Common myeloid progenitor, CD34-positive (primary cell): Measurements from ENCODE around the gene PALD1.

Experiments used
- CTCF ChIA-PET: fragments of 350-600 bp; sonication (Branson Sonifier 250); formaldehyde crosslinking; loops from one replicate; lab custom pipeline; 2021; ENCODE audit warnings: antibody characterized with exemption; lab: Charles Lee
- POLR2A ChIA-PET: fragments of 350-600 bp; sonication (Branson Sonifier 250); formaldehyde crosslinking; loops from one replicate; lab custom pipeline; 2021; ENCODE audit warnings: antibody characterized with exemption; lab: Charles Lee
- DNase-seq, 3 donors: peaks; one replicate each; pipeline versions ENCODE4 v3.0.0 to v3.0.0-alpha.2; 2013
- H3K27ac ChIP-seq, 2 experiments: 1 replicate in 1 of 2; 2 replicates in 1 of 2; pipeline ENCODE4 v1.7.0; 2013; ENCODE audit warnings: inconsistent platforms in 2 of 2, low read length in 2 of 2, mild to moderate bottlenecking in 2 of 2, low read depth in 1 of 2, moderate library complexity in 1 of 2; ENCODE audit not compliant: severe bottlenecking in 2 of 2, insufficient read depth in 1 of 2, poor library complexity in 1 of 2
- H3K27me3 ChIP-seq, 5 experiments: replicated peaks in 2 of 5; 1 replicate in 3 of 5; 2 replicates in 2 of 5; pipeline versions ENCODE4 v1.6.1 to v1.7.0; 2013; ENCODE audit warnings: low read length in 4 of 5, mild to moderate bottlenecking in 2 of 5, moderate library complexity in 2 of 5, inconsistent platforms in 1 of 5; ENCODE audit not compliant: insufficient read depth in 5 of 5, control insufficient read depth in 4 of 5
- H3K36me3 ChIP-seq, 4 experiments: 1 replicate in 2 of 4; 2 replicates in 2 of 4; pipeline versions ENCODE4 v1.6.1 to v1.7.0; 2013; ENCODE audit warnings: low read length in 3 of 4, control low read depth in 1 of 4, mild to moderate bottlenecking in 1 of 4; ENCODE audit not compliant: control insufficient read depth in 4 of 4, insufficient read depth in 4 of 4
- H3K4me1 ChIP-seq, 4 experiments: 1 replicate in 3 of 4; 2 replicates in 1 of 4; pipeline versions ENCODE4 v1.6.1 to v1.7.1; 2013; ENCODE audit warnings: low read length in 3 of 4, mild to moderate bottlenecking in 3 of 4, control low read depth in 1 of 4, inconsistent platforms in 1 of 4, moderate library complexity in 1 of 4; ENCODE audit not compliant: control insufficient read depth in 4 of 4, insufficient read depth in 4 of 4; ENCODE audit errors: control extremely low read depth in 1 of 4
- H3K4me3 ChIP-seq, 7 experiments: 1 replicate in 4 of 7; 2 replicates in 3 of 7; pipeline versions ENCODE4 v1.5.1 to v1.7.0; 2013; ENCODE audit warnings: mild to moderate bottlenecking in 7 of 7, low read length in 6 of 7, moderate library complexity in 6 of 7, inconsistent platforms in 2 of 7, low read depth in 2 of 7, control low read depth in 1 of 7; ENCODE audit not compliant: insufficient read depth in 4 of 7, control insufficient read depth in 1 of 7; ENCODE audit errors: extremely low read depth in 1 of 7
- H3K9me3 ChIP-seq, 5 experiments: 1 replicate in 4 of 5; 2 replicates in 1 of 5; pipeline versions ENCODE4 v1.6.1 to v1.7.1; 2013; ENCODE audit warnings: low read length in 4 of 5, mild to moderate bottlenecking in 2 of 5, inconsistent platforms in 1 of 5, low read depth in 1 of 5, moderate library complexity in 1 of 5; ENCODE audit not compliant: control insufficient read depth in 4 of 5, insufficient read depth in 2 of 5; ENCODE audit errors: control extremely low read depth in 1 of 5
- WGBS: methylation state at CpG from one replicate; pipeline ENCODE4 v1.1.5; 2013; ENCODE audit not compliant: insufficient coverage; 5-methylcytosine and 5-hydroxymethylcytosine counted together

Gene PALD1

GRCh38 chr10:70532554-70533188, 54.1 kb downstream of the PALD1 start:
- Histone ChIP-seq H3K4me1 (peaks cover 0 to 21% (median 10%) of the 10 kb centered on the region in 4 experiments), H3K9me3 (no peaks in the 10 kb centered on the region), H3K27ac (no peak overlapping the region), H3K36me3 (peaks cover 0 to 4% (median 1%) of the 10 kb centered on the region in 4 experiments), H3K4me3 (no peak overlapping the region), H3K27me3 (no peaks in the 10 kb centered on the region)
- 97% methylated on average over 9 of the region's 17 CpGs for WGBS
- no peak for DNase-seq
- CTCF ChIA-PET, result interaction anchor here (0.9 to 6.9 kb wide), 11 partner anchors 8 to 84 kb away, joined by 3 to 61 read pairs (median 4); no protein-coding TSS in a partner anchor
- POLR2A ChIA-PET, result no interaction called here

- POLR2A ChIA-PET, result no interaction called here
- Histone ChIP-seq H3K4me1 (peaks cover 0 to 21% (median 10%) of the 10 kb centered on the region in 4 experiments), H3K9me3 (no peaks in the 10 kb centered on the region), H3K4me3 (no peak overlapping the region), H3K27ac (no peak overlapping the region), H3K36me3 (peaks cover 0 to 8% (median 1%) of the 10 kb centered on the region in 4 experiments), H3K27me3 (no peaks in the 10 kb centered on the region)
- no peak for DNase-seq
- 95% methylated on average over 5 of the region's 5 CpGs for WGBS
- CTCF ChIA-PET, result interaction anchor here (0.8 to 6.9 kb wide), 7 partner anchors 10 to 85 kb away, joined by 3 to 61 read pairs (median 3); no protein-coding TSS in a partner anchor
Observed at GRCh38 chr10:70533189-70533558, 54.6 kb downstream of the PALD1 start.

GRCh38 chr10:70534281-70534680, 55.7 kb downstream of the PALD1 start:
- Histone ChIP-seq H3K4me1 (peaks cover 0 to 19% (median 10%) of the 10 kb centered on the region in 4 experiments), H3K27me3 (no peaks in the 10 kb centered on the region), H3K9me3 (no peaks in the 10 kb centered on the region), H3K27ac (no peak overlapping the region), H3K36me3 (peaks cover 0 to 13% (median 1%) of the 10 kb centered on the region in 4 experiments), H3K4me3 (no peak overlapping the region)
- WGBS, result 97% methylated on average over 5 of the region's 10 CpGs
- POLR2A ChIA-PET, result no interaction called here
- CTCF ChIA-PET, result interaction anchor here (1.1 to 6.9 kb wide), 3 partner anchors 40 to 87 kb away, joined by 3 to 61 read pairs (median 3); no protein-coding TSS in a partner anchor
- DNase-seq, result no peak

- ChIA-PET POLR2A (no interaction called here), CTCF (interaction anchor here (7.5 to 10.5 kb wide), 2 partner anchors 57 to 72 kb away, joined by 46 to 238 read pairs; partner anchors contain the start of gene PALD1)
- H3K4me1 ChIP-seq, result peaks cover 0 to 12% (median 3%) of the 10 kb centered on the region in 4 experiments
- no peak overlapping the region for H3K27ac ChIP-seq
- no peaks in the 10 kb centered on the region for H3K9me3 ChIP-seq
- DNase-seq, result no peak
- no peaks in the 10 kb centered on the region for H3K27me3 ChIP-seq
- H3K4me3 ChIP-seq, result no peak overlapping the region
- WGBS, result no CpG with 5 or more reads among the region's 2 CpGs
- H3K36me3 ChIP-seq, result peaks cover 0 to 16% (median 1%) of the 10 kb centered on the region in 4 experiments
Observed at GRCh38 chr10:70535001-70535400, 56.4 kb downstream of the PALD1 start.

GRCh38 chr10:70535451-70535850, 56.9 kb downstream of the PALD1 start:
- no peak for DNase-seq
- POLR2A ChIA-PET, result no interaction called here
- CTCF ChIA-PET, result interaction anchor here (0.9 to 10.5 kb wide), 5 partner anchors 15 to 80 kb away, joined by 3 to 238 read pairs (median 10); partner anchors contain the start of gene PALD1
- H3K27ac ChIP-seq, result no peak overlapping the region
- H3K27me3 ChIP-seq, result no peaks in the 10 kb centered on the region
- no peak overlapping the region for H3K4me3 ChIP-seq
- peaks cover 0 to 7% (median 1%) of the 10 kb centered on the region in 4 experiments for H3K4me1 ChIP-seq
- H3K9me3 ChIP-seq, result no peaks in the 10 kb centered on the region
- H3K36me3 ChIP-seq, result peaks cover 0 to 16% (median 1%) of the 10 kb centered on the region in 4 experiments
- WGBS, result 95% methylated on average over 4 of the region's 5 CpGs

GRCh38 chr10:70536196-70536861, 57.8 kb downstream of the PALD1 start:
- WGBS, result 97% methylated on average over 6 of the region's 8 CpGs
- ChIA-PET POLR2A (no interaction called here), CTCF (interaction anchor here (0.9 to 10.5 kb wide), 9 partner anchors 8 to 81 kb away, joined by 3 to 238 read pairs (median 10); partner anchors contain the start of gene PALD1)

More at GRCh38 chr10:70536196-70536861, 57.8 kb downstream of the PALD1 start:
- peaks cover 0 to 21% (median 3%) of the 10 kb centered on the region in 4 experiments for H3K36me3 ChIP-seq
- no peak for DNase-seq
- H3K4me3 ChIP-seq, result no peak overlapping the region
- H3K27ac ChIP-seq, result no peak overlapping the region
- no peaks in the 10 kb centered on the region for H3K9me3 ChIP-seq
- peaks cover 0 to 2% (median 0%) of the 10 kb centered on the region in 4 experiments for H3K4me1 ChIP-seq
- H3K27me3 ChIP-seq, result no peaks in the 10 kb centered on the region
